Hypothalamus (tissue), 51 donors: ENCODE measurements around the gene ASCC2.
"Not testable (repeated sequence)": the region's sequence is repeated elsewhere in the genome, so short reads cannot be mapped to it uniquely, and the experiment has no call there.

Experiments used
- DNase-seq, 51 donors: peaks; one replicate each; lab custom pipeline; 2025; lab: John Stamatoyannopoulos, UW

The ASCC2 gene

GRCh38 chr22:29762263-29762662 is 75.8 kb downstream of the ASCC2 start:
- DNase-seq, result no peak

GRCh38 chr22:29758959-29759358 is 79.1 kb downstream of the ASCC2 start:
- DNase-seq, result no peak

- DNase-seq, result no peak
These were observed 79.9 kb downstream of the ASCC2 start for GRCh38 chr22:29758068-29758622.

- DNase-seq, result no peak
These were observed 81.0 kb downstream of the ASCC2 start for GRCh38 chr22:29757096-29757495.

- no peak for DNase-seq
These were observed 81.7 kb downstream of the ASCC2 start for GRCh38 chr22:29756341-29756740.

GRCh38 chr22:29755889-29756288 is 82.2 kb downstream of the ASCC2 start:
- DNase-seq, result no peak

GRCh38 chr22:29754658-29755395 is 83.2 kb downstream of the ASCC2 start:
- DNase-seq, result not testable (repeated sequence)

GRCh38 chr22:29753808-29754657 is 84.0 kb downstream of the ASCC2 start:
- DNase-seq, result peak in 1 of 51 donors; percentile 13

GRCh38 chr22:29751669-29752068 is 86.4 kb downstream of the ASCC2 start:
- no peak for DNase-seq

- no peak for DNase-seq
These were observed 87.2 kb downstream of the ASCC2 start for GRCh38 chr22:29750559-29751538.

GRCh38 chr22:29750029-29750428 is 88.0 kb downstream of the ASCC2 start:
- DNase-seq, result no peak

- no peak for DNase-seq
These were observed 89.7 kb downstream of the ASCC2 start for GRCh38 chr22:29748248-29748893.

GRCh38 chr22:29747832-29748231 is 90.2 kb downstream of the ASCC2 start:
- no peak for DNase-seq

- DNase-seq, result peak in 7 of 51 donors; percentile 4 to 63 (median 29)
These were observed 93.2 kb downstream of the ASCC2 start for GRCh38 chr22:29744902-29745301.

GRCh38 chr22:29742326-29742725 is 95.7 kb downstream of the ASCC2 start:
- DNase-seq, result no peak

GRCh38 chr22:29741926-29742325 is 96.1 kb downstream of the ASCC2 start:
- no peak for DNase-seq

- DNase-seq, result no peak
These were observed 97.9 kb downstream of the ASCC2 start for GRCh38 chr22:29740216-29740615.

GRCh38 chr22:29739346-29739875 is 98.7 kb downstream of the ASCC2 start:
- no peak for DNase-seq
